Measurements from ENCODE around the gene NAALADL2. TPM values are rescaled to one million over a fixed set of nuclear protein-coding genes. Genes with fewer than 3 reads are reported as not detected.
"Not testable (repeated sequence)": the region's sequence is repeated elsewhere in the genome, so short reads cannot be mapped to it uniquely, and the experiment has no call there.

NAALADL2 gene
- total RNA-seq, 1 donor from 2014 or later = not detected

GRCh38 chr3:175105066-175105465, 245.9 kb downstream of the NAALADL2 start:
- H3K27ac Mint-ChIP-seq = no peak overlapping the region
- no peak overlapping the region for H3K4me3 Mint-ChIP-seq
- intact Hi-C loops (cut with micrococcal nuclease) = no loop called here
- H3K9me3 Mint-ChIP-seq = no peaks in the 10 kb centered on the region
- H3K36me3 Mint-ChIP-seq (ENCODE audit: low read depth) = no peaks in the 10 kb centered on the region
- no peaks in the 10 kb centered on the region for H3K27me3 Mint-ChIP-seq (ENCODE audit: insufficient read depth)
- DNase-seq (ENCODE audit: low spot score) = no peak
- no peaks in the 10 kb centered on the region for H3K4me1 Mint-ChIP-seq (ENCODE audit: low read depth)

GRCh38 chr3:175107231-175107630, 248.1 kb downstream of the NAALADL2 start:
- H3K9me3 Mint-ChIP-seq = no peaks in the 10 kb centered on the region
- no peaks in the 10 kb centered on the region for H3K4me1 Mint-ChIP-seq (ENCODE audit: low read depth)
- no peak for DNase-seq (ENCODE audit: low spot score)
- intact Hi-C loops (cut with micrococcal nuclease) = no loop called here
- H3K27ac Mint-ChIP-seq = no peak overlapping the region
- H3K4me3 Mint-ChIP-seq = no peak overlapping the region
- no peaks in the 10 kb centered on the region for H3K27me3 Mint-ChIP-seq (ENCODE audit: insufficient read depth)
- no peaks in the 10 kb centered on the region for H3K36me3 Mint-ChIP-seq (ENCODE audit: low read depth)

GRCh38 chr3:175107995-175108394, 248.9 kb downstream of the NAALADL2 start:
- no peak overlapping the region for H3K4me3 Mint-ChIP-seq
- H3K27ac Mint-ChIP-seq = no peak overlapping the region
- no peaks in the 10 kb centered on the region for H3K27me3 Mint-ChIP-seq (ENCODE audit: insufficient read depth)
- no peaks in the 10 kb centered on the region for H3K4me1 Mint-ChIP-seq (ENCODE audit: low read depth)
- no peaks in the 10 kb centered on the region for H3K36me3 Mint-ChIP-seq (ENCODE audit: low read depth)
- no peak for DNase-seq (ENCODE audit: low spot score)
- H3K9me3 Mint-ChIP-seq = no peaks in the 10 kb centered on the region
- intact Hi-C loops (cut with micrococcal nuclease) = no loop called here

DNA sequence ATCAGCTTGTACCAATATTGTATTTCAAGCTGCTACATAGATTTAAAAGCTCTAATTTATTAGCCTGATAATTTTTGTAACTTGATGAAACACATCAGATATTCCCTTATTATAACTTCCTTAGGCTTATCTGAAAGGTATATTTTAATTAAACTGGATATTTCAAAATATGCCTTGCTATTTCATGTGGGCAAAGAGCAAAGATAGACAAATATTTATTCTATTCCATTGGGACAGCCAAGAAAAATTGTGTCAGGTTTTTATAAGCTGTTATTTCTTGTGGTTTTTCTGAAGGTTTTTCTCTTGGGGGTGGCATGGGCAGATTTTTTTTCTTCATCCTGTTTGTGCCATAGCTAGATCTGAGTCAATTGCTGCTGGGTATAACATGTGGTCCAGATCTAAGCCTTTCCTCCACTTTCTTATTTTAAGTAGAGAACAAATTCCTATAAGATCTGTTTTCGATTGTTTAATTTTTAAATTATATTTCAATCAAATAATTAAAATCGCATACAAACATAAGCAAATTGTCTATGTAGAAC, 249.5 kb downstream of the NAALADL2 start:
- DNase-seq (ENCODE audit: low spot score) = no peak
- H3K27ac Mint-ChIP-seq = no peak overlapping the region
- H3K4me3 Mint-ChIP-seq = no peak overlapping the region
- no peaks in the 10 kb centered on the region for H3K9me3 Mint-ChIP-seq
- no peaks in the 10 kb centered on the region for H3K4me1 Mint-ChIP-seq (ENCODE audit: low read depth)
- H3K36me3 Mint-ChIP-seq (ENCODE audit: low read depth) = no peaks in the 10 kb centered on the region
- intact Hi-C loops (cut with micrococcal nuclease) = no loop called here
- H3K27me3 Mint-ChIP-seq (ENCODE audit: insufficient read depth) = no peaks in the 10 kb centered on the region

DNA sequence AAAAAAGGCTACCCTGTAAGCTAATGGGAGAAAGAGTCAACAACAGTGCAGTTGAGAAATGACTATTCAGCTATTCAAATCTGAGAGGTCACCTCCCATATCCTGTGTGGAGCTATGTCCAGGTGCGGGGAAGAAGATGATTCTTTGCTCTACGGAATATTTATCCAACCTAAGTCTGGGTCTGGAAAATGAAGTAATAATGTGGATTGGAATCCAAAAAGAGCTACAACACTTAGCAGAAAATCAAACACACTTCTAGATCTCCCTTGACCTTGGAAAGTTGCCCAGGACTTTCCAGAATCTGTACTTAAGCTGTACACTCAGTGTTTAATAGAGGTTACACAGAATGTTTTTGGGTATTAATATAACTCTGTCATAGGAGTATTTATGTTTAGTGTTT, 251.9 kb downstream of the NAALADL2 start:
- Mint-ChIP-seq H3K4me3 (no peak overlapping the region), H3K9me3 (no peaks in the 10 kb centered on the region), H3K27me3 (ENCODE audit: insufficient read depth) (no peaks in the 10 kb centered on the region), H3K4me1 (ENCODE audit: low read depth) (no peaks in the 10 kb centered on the region), H3K27ac (no peak overlapping the region), H3K36me3 (ENCODE audit: low read depth) (no peaks in the 10 kb centered on the region)
- intact Hi-C loops (cut with micrococcal nuclease) = no loop called here
- no peak for DNase-seq (ENCODE audit: low spot score)

DNA sequence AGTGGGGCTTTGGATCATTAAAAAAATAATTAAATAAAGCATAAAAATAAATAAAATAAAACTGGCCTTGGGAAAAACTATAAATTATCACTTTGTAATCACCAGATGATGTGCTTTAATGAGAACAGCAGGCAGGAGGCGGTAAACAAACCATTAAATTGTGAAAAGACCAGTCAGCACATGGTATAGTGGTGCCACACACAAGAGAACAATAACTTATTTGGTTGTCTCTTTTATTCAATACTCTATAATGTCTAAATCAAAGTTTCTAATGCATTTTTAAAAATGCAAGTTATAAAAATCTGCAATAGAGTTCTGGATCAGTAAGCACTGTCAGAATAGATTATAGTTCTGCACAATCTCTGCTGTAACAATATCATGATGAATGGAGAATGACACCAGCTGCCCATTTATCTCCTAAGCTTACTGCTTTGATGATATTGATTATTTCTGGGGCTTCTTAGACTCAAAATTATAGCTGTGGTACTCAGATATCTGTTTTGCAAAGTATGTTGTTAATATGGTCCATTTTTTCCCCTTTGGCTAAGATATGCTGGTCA, 259.3 kb downstream of the NAALADL2 start:
- intact Hi-C loops (cut with micrococcal nuclease) = no loop called here
- H3K9me3 Mint-ChIP-seq = no peaks in the 10 kb centered on the region
- H3K27me3 Mint-ChIP-seq (ENCODE audit: insufficient read depth) = no peaks in the 10 kb centered on the region
- DNase-seq (ENCODE audit: low spot score) = no peak
- H3K4me1 Mint-ChIP-seq (ENCODE audit: low read depth) = no peaks in the 10 kb centered on the region
- no peaks in the 10 kb centered on the region for H3K36me3 Mint-ChIP-seq (ENCODE audit: low read depth)
- H3K4me3 Mint-ChIP-seq = no peak overlapping the region
- H3K27ac Mint-ChIP-seq = no peak overlapping the region

DNA sequence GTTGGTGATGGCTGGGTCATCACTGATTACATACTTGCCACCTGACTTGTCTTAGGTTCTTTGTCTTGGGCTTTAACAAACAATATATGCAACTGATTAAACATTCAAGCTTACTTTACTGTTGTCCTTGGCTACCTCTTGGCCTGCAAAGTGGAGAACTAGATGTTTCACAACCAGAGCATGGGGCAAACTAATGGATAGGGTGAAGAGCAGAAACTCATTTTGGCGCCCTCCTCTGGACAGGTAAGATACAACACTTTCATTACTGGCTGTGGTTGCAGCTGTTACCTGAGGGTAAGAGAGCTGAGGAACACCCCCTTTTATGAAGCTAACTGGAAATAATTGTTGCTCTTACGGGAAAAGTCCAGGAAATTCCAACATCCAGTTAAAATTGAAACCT, 262.1 kb downstream of the NAALADL2 start:
- no peaks in the 10 kb centered on the region for H3K36me3 Mint-ChIP-seq (ENCODE audit: low read depth)
- no peaks in the 10 kb centered on the region for H3K4me1 Mint-ChIP-seq (ENCODE audit: low read depth)
- no peak for DNase-seq (ENCODE audit: low spot score)
- H3K27ac Mint-ChIP-seq = no peak overlapping the region
- no peaks in the 10 kb centered on the region for H3K9me3 Mint-ChIP-seq
- H3K4me3 Mint-ChIP-seq = no peak overlapping the region
- H3K27me3 Mint-ChIP-seq (ENCODE audit: insufficient read depth) = no peaks in the 10 kb centered on the region
- intact Hi-C loops (cut with micrococcal nuclease) = no loop called here

DNA sequence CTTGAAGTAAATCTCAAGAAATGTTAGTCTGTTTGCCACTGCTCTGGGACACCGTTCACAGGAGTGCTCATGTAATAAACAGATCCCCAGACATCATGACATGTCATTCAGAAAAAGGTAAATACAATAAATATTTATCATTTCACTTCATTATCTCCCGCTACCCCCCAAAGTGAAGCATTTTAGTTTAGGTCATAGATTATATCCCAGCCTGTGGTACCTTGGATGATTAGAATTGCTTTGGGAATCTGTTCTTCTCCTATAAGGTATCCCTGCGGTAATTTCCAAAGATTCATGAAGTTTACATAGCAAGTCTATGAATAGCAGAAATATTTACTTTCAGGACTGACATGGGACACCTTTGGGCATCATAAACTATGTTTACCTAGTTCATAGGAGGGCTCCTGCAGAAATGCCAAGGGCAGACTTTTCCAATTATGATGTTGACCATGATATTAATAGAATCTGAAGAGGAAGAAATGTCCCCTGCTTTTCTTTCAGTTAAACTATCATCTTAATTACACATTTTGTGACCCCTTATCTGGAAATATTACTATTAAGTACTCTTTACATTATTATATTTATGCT, 268.0 kb downstream of the NAALADL2 start:
- Mint-ChIP-seq H3K4me1 (ENCODE audit: low read depth) (no peaks in the 10 kb centered on the region), H3K4me3 (no peak overlapping the region), H3K27ac (no peak overlapping the region), H3K27me3 (ENCODE audit: insufficient read depth) (no peaks in the 10 kb centered on the region), H3K9me3 (no peaks in the 10 kb centered on the region), H3K36me3 (ENCODE audit: low read depth) (no peaks in the 10 kb centered on the region)
- no peak for DNase-seq (ENCODE audit: low spot score)
- intact Hi-C loops (cut with micrococcal nuclease) = no loop called here

GRCh38 chr3:175129126-175129525, 270.0 kb downstream of the NAALADL2 start:
- no peaks in the 10 kb centered on the region for H3K4me1 Mint-ChIP-seq (ENCODE audit: low read depth)
- no peaks in the 10 kb centered on the region for H3K27me3 Mint-ChIP-seq (ENCODE audit: insufficient read depth)
- H3K27ac Mint-ChIP-seq = no peak overlapping the region

DNA sequence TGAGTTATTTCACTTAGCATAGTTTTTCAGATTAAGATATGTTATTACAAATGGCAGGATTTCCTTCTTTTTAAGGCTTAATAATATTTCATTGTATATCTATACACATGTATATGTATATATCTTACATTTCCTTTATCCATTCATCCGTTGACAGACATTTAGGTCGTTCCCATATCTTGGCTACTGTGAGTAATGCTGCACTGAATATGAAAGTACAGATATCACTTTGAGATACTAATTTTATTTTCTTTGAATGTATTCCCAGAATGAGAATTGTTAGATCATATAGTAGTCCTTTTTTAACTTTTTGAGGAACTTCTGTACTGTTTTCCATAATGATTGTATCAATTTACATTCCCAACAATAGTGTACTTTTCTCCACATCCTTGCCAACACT, 270.4 kb downstream of the NAALADL2 start:
- H3K9me3 Mint-ChIP-seq = no peaks in the 10 kb centered on the region
- DNase-seq (ENCODE audit: low spot score) = no peak
- no peaks in the 10 kb centered on the region for H3K27me3 Mint-ChIP-seq (ENCODE audit: insufficient read depth)
- H3K4me1 Mint-ChIP-seq (ENCODE audit: low read depth) = no peaks in the 10 kb centered on the region
- no peak overlapping the region for H3K4me3 Mint-ChIP-seq
- H3K27ac Mint-ChIP-seq = no peak overlapping the region
- intact Hi-C loops (cut with micrococcal nuclease) = no loop called here
- no peaks in the 10 kb centered on the region for H3K36me3 Mint-ChIP-seq (ENCODE audit: low read depth)

More at GRCh38 chr3:175129126-175129525, 270.0 kb downstream of the NAALADL2 start:
- intact Hi-C loops (cut with micrococcal nuclease) = no loop called here
- H3K9me3 Mint-ChIP-seq = no peaks in the 10 kb centered on the region
- no peak for DNase-seq (ENCODE audit: low spot score)
- no peak overlapping the region for H3K4me3 Mint-ChIP-seq
- no peaks in the 10 kb centered on the region for H3K36me3 Mint-ChIP-seq (ENCODE audit: low read depth)

- H3K4me3 Mint-ChIP-seq; H3K27me3 Mint-ChIP-seq (ENCODE audit: insufficient read depth); H3K36me3 Mint-ChIP-seq (ENCODE audit: low read depth); H3K4me1 Mint-ChIP-seq (ENCODE audit: low read depth); H3K27ac Mint-ChIP-seq; DNase-seq (ENCODE audit: low spot score); intact Hi-C loops (cut with micrococcal nuclease); H3K9me3 Mint-ChIP-seq: not testable (repeated sequence)
Measured at GRCh38 chr3:175131866-175132265, 272.7 kb downstream of the NAALADL2 start.

- intact Hi-C loops (cut with micrococcal nuclease); H3K9me3 Mint-ChIP-seq; H3K27ac Mint-ChIP-seq; H3K36me3 Mint-ChIP-seq (ENCODE audit: low read depth); H3K27me3 Mint-ChIP-seq (ENCODE audit: insufficient read depth); DNase-seq (ENCODE audit: low spot score); H3K4me3 Mint-ChIP-seq; H3K4me1 Mint-ChIP-seq (ENCODE audit: low read depth): not testable (repeated sequence)
Measured at GRCh38 chr3:175132706-175133105, 273.6 kb downstream of the NAALADL2 start.

DNA sequence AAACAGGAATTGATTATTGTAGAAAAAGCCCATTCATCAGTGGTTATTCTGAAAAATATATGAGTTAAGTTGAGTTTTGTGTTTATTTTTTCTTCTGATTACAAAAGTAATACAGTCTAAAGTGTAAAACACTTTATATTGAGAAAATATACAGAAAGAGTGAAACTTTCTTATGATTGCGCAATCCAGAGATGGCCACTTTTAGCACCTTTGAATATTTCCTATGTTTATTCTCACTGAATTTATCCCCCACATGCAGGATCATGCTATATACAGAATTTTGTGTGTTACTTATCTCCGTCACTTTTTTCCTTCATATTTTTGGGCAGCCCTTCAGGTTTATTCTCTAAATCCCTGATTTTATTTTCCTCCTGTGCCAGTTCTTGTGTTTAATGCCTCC, 285.2 kb downstream of the NAALADL2 start:
- H3K4me1 Mint-ChIP-seq (ENCODE audit: low read depth) = no peaks in the 10 kb centered on the region
- no peak for DNase-seq (ENCODE audit: low spot score)
- intact Hi-C loops (cut with micrococcal nuclease) = no loop called here
- H3K36me3 Mint-ChIP-seq (ENCODE audit: low read depth) = no peaks in the 10 kb centered on the region
- no peak overlapping the region for H3K4me3 Mint-ChIP-seq
- H3K27me3 Mint-ChIP-seq (ENCODE audit: insufficient read depth) = no peaks in the 10 kb centered on the region
- H3K27ac Mint-ChIP-seq = no peak overlapping the region
- H3K9me3 Mint-ChIP-seq = peaks cover 9% of the 10 kb centered on the region

DNA sequence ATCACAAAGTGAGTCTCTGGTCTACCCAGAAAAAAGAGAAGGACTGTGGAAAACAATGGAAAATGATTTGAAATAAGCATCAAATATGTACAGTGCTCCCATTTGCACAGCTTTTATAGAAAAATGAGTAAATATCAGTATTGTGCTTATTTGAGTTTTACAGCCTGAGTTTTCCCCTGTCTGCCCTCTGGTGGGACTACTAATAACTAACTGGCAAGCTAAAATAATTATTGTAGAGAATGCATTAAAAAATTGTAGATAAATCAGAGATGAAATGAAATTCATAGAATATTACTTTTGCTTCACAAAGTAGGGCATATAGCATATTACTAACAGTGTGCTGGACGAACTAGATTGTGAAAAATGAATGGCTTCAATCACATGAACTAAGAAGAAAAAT, 287.1 kb downstream of the NAALADL2 start:
- DNase-seq (ENCODE audit: low spot score) = no peak
- Mint-ChIP-seq H3K9me3 (peaks cover 4% of the 10 kb centered on the region), H3K27me3 (ENCODE audit: insufficient read depth) (no peaks in the 10 kb centered on the region), H3K27ac (no peak overlapping the region), H3K4me1 (ENCODE audit: low read depth) (no peaks in the 10 kb centered on the region), H3K36me3 (ENCODE audit: low read depth) (no peaks in the 10 kb centered on the region), H3K4me3 (no peak overlapping the region)
- intact Hi-C loops (cut with micrococcal nuclease) = no loop called here
